Measurements from ENCODE around the gene CEP63.

The CEP63 gene

DNA sequence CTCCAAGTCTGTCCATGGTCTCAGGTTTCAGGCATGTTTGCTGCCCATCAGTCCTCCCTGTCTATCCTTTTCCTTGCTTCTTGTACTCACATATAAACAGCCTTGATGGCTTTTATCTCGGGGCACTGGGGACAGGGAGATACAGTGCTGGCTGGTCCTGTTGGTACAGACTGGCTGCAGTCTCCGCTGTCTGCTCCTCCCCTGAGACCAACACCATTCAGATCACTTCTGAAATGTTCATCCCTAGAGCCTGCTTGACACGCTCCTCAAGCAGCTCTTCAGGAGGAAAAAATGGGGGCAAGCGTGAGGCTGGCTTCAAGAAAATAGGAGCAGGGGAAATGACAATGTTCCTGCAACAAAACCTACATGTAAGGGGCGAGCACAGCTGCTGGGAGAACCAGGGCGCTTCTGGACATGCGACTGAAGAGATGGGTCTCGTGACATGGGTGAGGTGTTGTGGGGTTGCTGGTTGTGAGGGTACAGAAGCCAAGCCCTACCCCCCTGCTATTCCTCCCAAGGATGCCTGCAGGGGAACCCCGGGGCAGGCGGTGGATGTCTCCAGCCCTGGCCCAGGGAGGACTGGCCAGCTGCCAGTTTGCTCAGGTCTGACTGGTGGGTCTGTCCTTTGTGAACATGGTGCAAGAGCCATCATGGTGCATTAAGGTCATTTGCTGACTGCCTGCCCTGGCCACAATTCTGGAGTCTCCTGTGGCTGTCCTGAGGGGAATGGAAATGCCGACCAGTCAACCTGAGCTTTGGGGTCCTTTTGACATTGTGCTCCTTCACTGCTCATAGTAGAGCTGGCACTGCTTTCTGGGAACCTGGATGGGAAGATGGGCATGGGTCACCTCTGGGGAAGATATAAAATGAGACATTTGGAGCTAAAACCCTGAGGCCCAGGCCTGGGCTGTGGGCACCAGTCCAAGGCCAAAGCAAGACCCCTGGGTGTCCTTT lies 124.9 kb downstream of the CEP63 start:
- no peak for DNase-seq

- no peak for DNase-seq
These were observed 125.7 kb downstream of the CEP63 start for GRCh38 chr3:134611516-134611915.

GRCh38 chr3:134613006-134613520 lies 127.2 kb downstream of the CEP63 start:
- DNase-seq: no peak

DNA sequence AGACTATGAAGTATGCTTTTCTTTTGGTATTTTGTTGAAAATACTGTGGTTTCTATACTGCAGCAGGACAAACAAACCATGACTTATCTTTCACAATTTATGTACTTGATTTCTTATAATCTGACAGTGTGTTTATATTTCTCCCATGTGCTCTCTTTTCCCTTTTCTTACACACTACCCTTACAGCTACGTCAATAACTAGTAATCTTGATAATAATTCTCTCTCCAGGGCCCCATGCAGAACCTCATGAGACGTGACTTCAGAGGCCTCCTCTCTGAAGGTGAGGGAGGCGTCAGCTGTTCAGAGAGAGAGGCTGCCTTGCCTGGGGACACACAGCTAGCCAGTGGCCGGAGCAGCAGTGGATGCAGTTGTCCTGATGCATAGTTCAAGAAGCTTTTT lies 129.1 kb downstream of the CEP63 start:
- no peak for DNase-seq

- DNase-seq: no peak
These were observed 129.9 kb downstream of the CEP63 start for GRCh38 chr3:134615743-134616142.

DNA sequence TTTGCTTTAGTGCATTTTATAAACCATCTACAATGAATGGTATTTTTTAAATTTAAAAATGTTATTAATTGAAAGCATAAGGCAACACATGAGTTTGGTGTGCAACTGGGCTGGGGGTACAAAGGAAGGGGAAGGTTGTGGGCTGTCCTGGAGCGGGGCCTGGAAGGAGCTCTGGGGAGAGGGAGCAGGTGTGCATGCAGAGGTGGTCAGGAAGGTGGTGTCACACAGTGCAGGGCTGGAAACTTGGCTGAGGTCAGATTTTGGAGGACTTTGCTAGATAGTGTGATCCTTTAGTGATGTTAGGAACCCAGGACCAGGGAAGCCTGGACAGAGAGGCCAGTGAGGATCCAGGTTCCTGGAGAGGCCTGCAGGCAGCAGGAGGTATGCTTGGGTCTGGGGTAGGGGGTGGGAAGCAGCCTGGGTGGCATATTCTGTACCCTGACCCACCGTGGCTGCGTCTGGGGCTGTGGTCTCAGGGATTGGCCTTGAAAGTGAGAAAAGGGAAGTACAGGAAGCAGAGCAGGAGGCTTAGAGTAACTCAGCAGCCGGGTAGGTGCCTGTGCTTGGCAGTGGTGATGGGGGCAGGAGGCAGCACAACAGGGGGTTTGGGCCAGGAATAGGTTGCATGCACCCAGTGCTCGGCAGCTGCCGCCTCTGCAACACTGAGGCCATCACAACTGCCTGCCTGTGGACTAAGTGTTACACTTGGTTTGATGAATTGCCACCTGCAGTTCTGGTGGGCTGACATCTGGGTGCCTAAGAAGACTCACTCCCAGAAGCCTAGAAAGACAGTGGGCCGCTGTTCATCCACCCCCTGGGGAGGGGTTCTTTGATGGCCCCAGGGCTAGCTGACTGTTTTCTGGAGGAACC lies 132.0 kb downstream of the CEP63 start:
- no peak for DNase-seq

DNA sequence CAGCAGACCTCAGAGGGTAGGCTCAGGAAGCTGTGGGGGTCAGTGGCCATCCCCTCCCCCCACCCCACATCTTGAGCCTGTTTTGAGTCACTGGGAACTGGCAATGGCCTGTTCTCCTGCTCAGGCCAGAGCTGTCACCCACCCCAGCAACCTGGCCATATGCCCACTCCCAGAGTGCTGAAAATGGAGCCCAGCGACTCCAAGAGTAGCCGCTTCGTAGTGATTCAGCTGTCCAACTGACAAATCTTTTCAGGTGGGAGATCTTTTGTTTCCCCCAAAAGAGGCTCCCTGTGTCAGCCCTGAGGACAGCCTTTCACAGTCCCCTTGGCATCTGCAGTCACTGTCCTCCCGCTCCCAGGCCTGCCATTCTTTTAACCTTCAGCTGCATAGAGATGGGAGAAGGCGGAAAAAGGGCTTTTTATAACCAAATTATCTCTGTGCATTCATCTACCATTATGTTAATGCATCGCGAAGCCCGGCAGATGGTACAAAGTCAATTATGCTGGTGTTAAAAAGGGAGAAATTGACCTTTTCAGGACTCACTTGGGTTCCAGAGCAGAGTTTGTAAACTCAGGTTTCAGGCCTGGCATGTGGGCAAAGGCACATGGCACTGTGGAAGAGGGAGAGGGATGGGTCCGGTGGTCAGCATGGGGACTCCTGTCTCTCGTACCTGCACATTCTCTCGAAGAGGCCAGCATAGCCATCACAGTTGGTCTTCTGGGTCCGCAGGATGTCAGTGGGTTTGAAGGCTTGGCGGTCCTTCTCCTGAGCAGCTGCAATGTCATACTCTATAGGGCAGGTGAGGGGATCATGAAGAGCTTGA lies 132.8 kb downstream of the CEP63 start:
- DNase-seq: no peak

GRCh38 chr3:134619301-134619615 lies 133.4 kb downstream of the CEP63 start:
- no peak for DNase-seq

DNA sequence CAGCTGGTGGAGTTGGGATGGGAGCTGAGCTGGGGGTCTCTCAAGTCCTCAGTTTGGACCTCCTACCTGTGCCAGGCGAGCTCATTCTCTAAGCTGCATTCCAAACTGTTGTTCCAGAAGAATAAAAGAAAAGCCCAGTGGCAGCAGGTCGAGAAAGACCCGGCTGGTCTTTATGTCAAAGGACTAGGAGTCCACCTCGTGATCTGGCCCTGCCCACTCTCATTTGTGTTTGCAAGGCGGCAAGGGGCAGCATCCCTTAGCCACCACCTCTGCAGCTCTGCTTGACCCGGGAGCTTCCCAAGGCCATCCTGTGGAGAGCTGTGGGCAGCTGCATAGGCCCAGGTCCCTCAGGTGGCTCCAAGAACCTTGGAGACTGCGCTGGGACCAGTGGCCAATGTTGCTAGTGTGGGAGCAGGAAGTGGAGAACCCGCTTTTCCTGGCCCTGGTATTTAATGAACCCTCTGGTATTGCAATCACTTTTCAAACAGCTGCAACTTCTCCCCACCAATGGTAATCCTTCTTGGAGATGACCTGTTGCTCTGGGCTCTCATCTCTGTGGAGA lies 134.1 kb downstream of the CEP63 start:
- DNase-seq: no peak

- no peak for DNase-seq
These were observed 134.7 kb downstream of the CEP63 start for GRCh38 chr3:134620476-134621115.

- no peak for DNase-seq
These were observed 136.0 kb downstream of the CEP63 start for GRCh38 chr3:134621854-134622253.

DNA sequence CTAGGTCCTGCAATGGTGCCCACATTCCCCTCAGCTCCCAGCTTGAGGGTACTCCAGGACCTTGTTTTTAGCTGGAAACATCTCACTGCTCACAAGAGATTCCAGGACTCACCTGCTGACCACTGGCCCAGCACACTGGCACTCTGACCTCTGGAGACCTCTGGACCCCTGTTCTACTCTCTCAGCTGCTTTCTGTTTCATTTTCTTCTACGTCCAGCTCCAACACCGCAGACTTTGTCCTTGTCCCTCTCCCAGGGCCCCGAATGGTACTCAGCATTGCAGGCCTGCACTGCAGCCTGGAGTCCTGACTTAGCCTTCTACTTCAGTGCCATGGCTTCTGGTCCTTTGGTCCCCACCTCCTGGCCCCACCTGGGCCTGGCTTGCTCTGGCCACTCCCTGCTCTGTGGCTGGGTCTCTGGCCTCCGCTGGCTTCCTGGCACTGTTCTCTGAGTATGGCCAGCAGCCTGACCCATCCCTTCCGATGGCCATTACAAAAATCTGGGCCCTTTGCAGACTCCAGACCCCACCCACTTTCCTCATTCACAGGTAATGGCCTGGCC lies 137.0 kb downstream of the CEP63 start:
- no peak for DNase-seq

- no peak for DNase-seq
These were observed 137.9 kb downstream of the CEP63 start for GRCh38 chr3:134623615-134624245.

Measured in NCI-H526 treated with DMSO at 0.1 percent for 48 hours (cell line).